Neural crest cell (in vitro differentiated cells): ENCODE results near the gene MTF1. TPM values are rescaled to one million over a fixed set of nuclear protein-coding genes. Genes with fewer than 3 reads are reported as not detected.

ENCODE experiments used
- DNase-seq: peaks from one replicate; pipeline ENCODE4 v3.0.0; 2021; ENCODE audit warnings: low read depth, mixed read lengths, low spot score
- H3K27ac Mint-ChIP-seq: one replicate; pipeline ENCODE4 v1.8.0; 2021; ENCODE audit warnings: mild to moderate bottlenecking, mixed read lengths; ENCODE audit not compliant: unreplicated experiment
- H3K27me3 Mint-ChIP-seq: 2 replicates; pipeline ENCODE4 v1.8.0; 2021; ENCODE audit warnings: low read depth, mild to moderate bottlenecking, mixed read lengths
- H3K36me3 Mint-ChIP-seq: 2 replicates; pipeline ENCODE4 v1.8.0; 2021; ENCODE audit warnings: low read depth, mild to moderate bottlenecking, mixed read lengths
- H3K4me1 Mint-ChIP-seq: 2 replicates; pipeline ENCODE4 v1.8.0; 2021; ENCODE audit warnings: mixed read lengths
- H3K4me3 Mint-ChIP-seq: one replicate; pipeline ENCODE4 v1.8.0; 2021; ENCODE audit warnings: mild to moderate bottlenecking, mixed read lengths
- H3K9me3 Mint-ChIP-seq: 2 replicates; pipeline ENCODE4 v1.8.0; 2021; ENCODE audit warnings: mixed read lengths
- total RNA-seq: library from RNA; stranded (reverse); gene quantifications from 2 replicates; pipeline ENCODE4 v1.2.1, GENCODE V29; 2021
- TF ChIP-seq, protein P1 (sequence below): fragments of 200-600 bp; sonication (generic); conservative IDR thresholded peaks from 2 replicates; pipeline ENCODE4 v1.5.0; 2021; ENCODE audit warnings: antibody characterized with exemption, mild to moderate bottlenecking

MTF1 gene
- total RNA-seq, 1 donor from 2014 or later = 19.9 TPM

DNA sequence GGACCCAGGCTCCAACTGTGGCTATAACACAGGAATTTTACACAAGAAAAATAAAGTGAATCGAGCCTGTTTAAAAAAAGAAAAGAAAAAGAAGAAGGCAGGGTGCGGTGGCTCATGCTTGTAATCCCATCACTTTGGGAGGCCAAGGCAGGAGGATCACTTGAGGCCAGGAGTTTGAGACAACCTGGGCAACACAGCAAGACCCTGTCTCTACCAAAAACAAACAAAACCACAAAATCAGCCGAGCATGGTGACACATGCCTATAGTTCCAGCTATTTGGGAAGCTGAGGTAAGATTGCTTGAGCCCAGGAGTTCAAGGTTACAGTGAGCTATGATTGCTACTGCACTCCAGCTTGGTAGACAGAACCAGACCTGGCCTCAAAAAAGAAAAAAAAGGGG lies 17.7 kb downstream of the MTF1 start:
- Mint-ChIP-seq H3K4me1 (no peaks in the 10 kb centered on the region), H3K9me3 (no peaks in the 10 kb centered on the region), H3K27ac (no peak overlapping the region), H3K4me3 (no peak overlapping the region), H3K36me3 (no peaks in the 10 kb centered on the region), H3K27me3 (no peaks in the 10 kb centered on the region)
- TF ChIP-seq, protein P1, sequence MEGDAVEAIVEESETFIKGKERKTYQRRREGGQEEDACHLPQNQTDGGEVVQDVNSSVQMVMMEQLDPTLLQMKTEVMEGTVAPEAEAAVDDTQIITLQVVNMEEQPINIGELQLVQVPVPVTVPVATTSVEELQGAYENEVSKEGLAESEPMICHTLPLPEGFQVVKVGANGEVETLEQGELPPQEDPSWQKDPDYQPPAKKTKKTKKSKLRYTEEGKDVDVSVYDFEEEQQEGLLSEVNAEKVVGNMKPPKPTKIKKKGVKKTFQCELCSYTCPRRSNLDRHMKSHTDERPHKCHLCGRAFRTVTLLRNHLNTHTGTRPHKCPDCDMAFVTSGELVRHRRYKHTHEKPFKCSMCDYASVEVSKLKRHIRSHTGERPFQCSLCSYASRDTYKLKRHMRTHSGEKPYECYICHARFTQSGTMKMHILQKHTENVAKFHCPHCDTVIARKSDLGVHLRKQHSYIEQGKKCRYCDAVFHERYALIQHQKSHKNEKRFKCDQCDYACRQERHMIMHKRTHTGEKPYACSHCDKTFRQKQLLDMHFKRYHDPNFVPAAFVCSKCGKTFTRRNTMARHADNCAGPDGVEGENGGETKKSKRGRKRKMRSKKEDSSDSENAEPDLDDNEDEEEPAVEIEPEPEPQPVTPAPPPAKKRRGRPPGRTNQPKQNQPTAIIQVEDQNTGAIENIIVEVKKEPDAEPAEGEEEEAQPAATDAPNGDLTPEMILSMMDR = no peak
- no peak for DNase-seq

DNA sequence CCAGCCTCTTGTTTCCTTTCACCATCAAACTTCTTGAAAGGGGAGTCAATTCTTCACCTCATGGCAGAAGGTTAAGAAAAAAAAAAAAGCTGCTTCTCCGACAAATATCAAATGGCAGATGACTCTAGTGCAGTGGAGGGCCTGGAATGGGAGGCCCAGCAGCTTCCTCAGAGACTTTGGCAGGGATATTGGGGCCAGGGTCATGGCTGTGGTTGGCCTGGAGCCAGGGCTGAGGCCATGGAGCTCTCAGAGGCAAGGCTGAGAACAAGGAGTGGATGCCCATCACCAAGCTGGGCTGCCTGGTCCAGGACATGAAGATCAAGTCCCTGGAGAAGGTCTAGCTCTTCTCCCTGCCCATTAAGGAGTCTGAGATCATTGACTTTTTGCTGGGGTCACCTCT lies 18.7 kb downstream of the MTF1 start:
- DNase-seq = no peak
- Mint-ChIP-seq H3K4me1 (no peaks in the 10 kb centered on the region), H3K27me3 (no peaks in the 10 kb centered on the region), H3K4me3 (no peak overlapping the region), H3K9me3 (no peaks in the 10 kb centered on the region), H3K36me3 (peaks cover 4% of the 10 kb centered on the region), H3K27ac (no peak overlapping the region)
- TF ChIP-seq, protein P1 = no peak

DNA sequence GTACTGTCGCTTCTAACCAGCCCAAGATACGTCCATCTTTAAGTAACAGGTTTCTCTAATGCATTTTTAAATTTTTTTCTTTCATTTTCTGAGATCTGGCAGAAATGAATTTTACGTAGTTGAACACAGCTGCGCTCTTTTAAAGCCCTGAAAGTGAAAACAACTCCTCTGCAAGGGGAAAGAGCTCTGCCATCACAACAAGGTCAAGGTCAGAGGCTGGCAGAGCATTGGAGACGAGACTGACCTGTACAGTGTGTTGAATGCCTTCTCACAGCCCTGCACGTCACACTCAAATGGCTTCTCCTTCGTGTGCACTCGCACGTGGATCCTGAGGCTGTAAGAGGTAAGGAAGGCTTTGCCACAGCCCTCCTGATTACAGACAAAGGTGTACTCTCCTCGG lies 19.7 kb downstream of the MTF1 start:
- no peak overlapping the region for H3K4me3 Mint-ChIP-seq
- peaks cover 5% of the 10 kb centered on the region for H3K36me3 Mint-ChIP-seq
- H3K27me3 Mint-ChIP-seq = no peaks in the 10 kb centered on the region
- no peaks in the 10 kb centered on the region for H3K4me1 Mint-ChIP-seq
- H3K9me3 Mint-ChIP-seq = no peaks in the 10 kb centered on the region
- DNase-seq = no peak
- TF ChIP-seq, protein P1 = no peak
- H3K27ac Mint-ChIP-seq = peak overlapping the region; percentile 24

GRCh38 chr1:37836788-37837187 lies 22.6 kb downstream of the MTF1 start:
- Mint-ChIP-seq H3K4me3 (no peak overlapping the region), H3K9me3 (no peaks in the 10 kb centered on the region), H3K4me1 (no peaks in the 10 kb centered on the region), H3K36me3 (peaks cover 10% of the 10 kb centered on the region), H3K27ac (no peak overlapping the region), H3K27me3 (no peaks in the 10 kb centered on the region)
- no peak for DNase-seq
- TF ChIP-seq, protein P1 = no peak

DNA sequence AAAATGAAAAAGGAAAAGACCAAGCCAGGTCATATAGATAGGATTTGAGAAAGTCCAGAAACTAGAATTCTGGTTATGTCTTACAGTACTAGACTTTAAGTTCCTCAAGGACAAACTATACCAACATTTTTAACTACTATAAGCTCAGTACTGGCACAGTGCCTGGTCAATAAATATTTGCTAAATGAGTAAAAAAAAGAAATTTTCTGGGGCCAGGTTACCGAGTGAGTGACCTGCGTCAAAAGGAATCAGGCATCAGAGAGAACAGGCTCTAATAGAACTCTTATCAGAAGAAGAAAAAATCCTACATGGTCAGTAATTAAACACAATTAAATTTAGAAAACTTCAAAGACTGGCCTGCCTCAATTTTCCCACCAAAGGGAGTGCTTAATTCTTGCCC lies 27.6 kb downstream of the MTF1 start:
- H3K36me3 Mint-ChIP-seq = peaks cover 10% of the 10 kb centered on the region
- no peaks in the 10 kb centered on the region for H3K4me1 Mint-ChIP-seq
- H3K4me3 Mint-ChIP-seq = no peak overlapping the region
- H3K27ac Mint-ChIP-seq = no peak overlapping the region
- H3K27me3 Mint-ChIP-seq = no peaks in the 10 kb centered on the region
- no peak for DNase-seq
- TF ChIP-seq, protein P1 = no peak
- no peaks in the 10 kb centered on the region for H3K9me3 Mint-ChIP-seq

DNA sequence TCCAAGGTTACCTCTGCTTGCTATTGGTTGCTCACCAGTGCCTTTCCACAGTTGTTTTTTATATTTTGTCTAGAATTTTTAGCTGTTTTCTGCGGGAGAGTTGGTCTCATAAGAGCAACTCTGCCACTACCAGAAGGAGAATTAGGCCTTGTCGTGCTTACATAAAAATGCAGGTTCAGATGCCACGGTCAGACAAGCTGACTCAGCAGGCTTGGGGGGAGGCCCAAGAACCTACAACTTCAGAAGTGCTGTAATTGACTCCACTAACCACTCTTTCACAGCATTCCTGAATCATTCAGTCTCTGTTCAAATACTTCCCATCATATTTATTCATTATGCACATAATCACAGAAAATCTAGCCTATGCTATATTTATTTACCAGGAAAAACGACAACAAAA lies 28.3 kb downstream of the MTF1 start:
- no peak for DNase-seq
- no peaks in the 10 kb centered on the region for H3K9me3 Mint-ChIP-seq
- no peaks in the 10 kb centered on the region for H3K27me3 Mint-ChIP-seq
- peaks cover 5% of the 10 kb centered on the region for H3K36me3 Mint-ChIP-seq
- no peak overlapping the region for H3K27ac Mint-ChIP-seq
- no peak overlapping the region for H3K4me3 Mint-ChIP-seq
- no peaks in the 10 kb centered on the region for H3K4me1 Mint-ChIP-seq
- TF ChIP-seq, protein P1 = no peak
